GM18511 (cell line): ENCODE data around the gene VAV2.

Experiments
- ATAC-seq: cut with Tn5 transposase; IDR thresholded peaks from one replicate; pipeline ENCODE4 v1.9.1; 2021; ENCODE audit warnings: mild to moderate bottlenecking, moderate library complexity; ENCODE audit not compliant: unreplicated experiment

VAV2 gene

GRCh38 chr9:133824106-133824801, 167.9 kb downstream of the VAV2 start:
- ATAC-seq, result no peak

GRCh38 chr9:133823189-133824105, 168.7 kb downstream of the VAV2 start:
- ATAC-seq, result no peak

DNA sequence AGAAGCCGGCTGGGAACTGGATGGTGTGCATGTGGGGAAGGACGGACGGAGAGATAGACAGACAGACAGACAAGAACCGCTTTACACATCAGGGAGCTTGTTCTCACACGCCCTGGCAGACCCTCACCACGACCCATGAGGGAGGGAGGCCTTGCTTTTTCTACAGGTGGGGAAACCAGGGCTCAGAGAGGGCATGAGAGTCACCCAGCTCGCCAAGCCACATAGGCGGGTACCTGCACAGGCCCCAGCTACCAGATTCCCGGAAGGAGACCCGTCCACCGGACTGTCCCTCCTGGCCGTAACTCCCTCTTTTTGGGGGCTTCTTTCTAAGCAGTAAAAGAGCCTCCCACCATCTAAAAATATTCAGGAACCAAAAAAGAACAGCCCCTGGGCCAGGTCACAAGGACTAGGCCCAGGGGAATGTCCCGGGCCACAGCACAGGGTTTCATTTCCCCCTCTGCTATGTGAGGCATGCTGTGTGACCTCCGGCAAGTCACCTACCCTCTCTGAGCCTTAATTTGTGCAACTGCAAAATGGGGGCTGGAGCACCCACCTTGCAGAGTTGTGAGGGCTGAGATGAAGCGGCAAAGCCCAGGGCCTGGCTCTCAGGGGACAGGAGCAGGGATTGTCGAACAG, 169.6 kb downstream of the VAV2 start:
- ATAC-seq, result no peak

DNA sequence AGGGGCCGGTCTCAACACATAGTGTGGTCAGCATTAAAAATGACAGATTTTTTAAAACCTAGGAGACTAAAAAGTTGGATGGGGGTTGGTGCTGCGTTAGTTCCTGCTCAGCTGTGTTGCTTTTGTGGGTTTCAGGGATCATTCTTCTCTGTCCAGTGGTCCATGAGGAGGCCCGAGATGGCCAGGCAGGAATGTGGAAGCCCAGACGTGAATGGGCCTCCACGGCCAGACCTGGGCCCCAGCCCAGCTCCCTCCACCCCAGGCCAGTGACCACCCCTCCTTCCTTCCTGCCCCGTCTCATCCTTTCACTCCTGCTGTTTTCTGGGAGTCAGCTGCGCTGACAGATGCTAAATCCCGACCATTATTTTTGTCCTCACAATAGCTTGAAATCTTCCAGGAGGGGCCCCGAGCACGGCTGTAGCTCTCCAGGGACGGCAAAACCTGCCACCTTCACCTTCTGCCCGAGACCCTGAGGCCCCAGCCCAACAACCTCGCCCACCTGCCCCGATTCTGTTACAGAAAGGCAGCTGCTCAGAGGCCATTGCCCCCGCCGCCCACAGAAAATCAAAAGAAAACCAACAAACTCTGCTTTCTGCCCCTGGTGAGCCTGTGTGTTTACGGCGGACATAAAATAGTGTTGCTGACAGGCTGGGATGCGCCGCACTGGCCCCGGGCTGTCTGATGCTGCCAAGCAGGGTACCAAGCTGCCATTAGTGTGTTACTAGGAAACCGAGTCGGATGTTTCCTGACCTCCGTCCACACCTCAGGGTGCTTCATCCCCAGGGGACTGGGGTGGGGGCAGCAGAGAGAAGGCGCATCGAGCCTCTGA, 170.3 kb downstream of the VAV2 start:
- no peak for ATAC-seq

DNA sequence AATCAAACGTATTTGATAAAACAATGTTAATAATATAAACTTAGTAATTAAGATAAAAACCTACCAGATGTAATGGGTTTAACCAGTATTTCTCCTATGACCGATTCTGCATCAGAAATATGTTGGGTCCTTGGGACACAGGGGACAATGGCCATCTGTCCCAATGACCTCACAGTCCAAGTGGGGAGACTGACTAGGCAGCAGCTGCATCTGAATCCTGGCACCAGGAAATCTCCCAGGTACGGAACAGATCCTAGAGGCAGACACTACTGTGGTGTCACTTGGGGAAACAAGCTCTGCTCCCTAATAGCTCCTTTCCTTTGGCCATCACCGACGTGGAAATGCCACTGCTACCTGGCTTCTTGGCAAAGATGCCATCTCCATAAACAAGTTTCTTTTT, 172.2 kb downstream of the VAV2 start:
- no peak for ATAC-seq

- ATAC-seq, result no peak
These were observed 173.7 kb downstream of the VAV2 start for GRCh38 chr9:133818444-133818843.

- no peak for ATAC-seq
These were observed 176.3 kb downstream of the VAV2 start for GRCh38 chr9:133815781-133816180.

DNA sequence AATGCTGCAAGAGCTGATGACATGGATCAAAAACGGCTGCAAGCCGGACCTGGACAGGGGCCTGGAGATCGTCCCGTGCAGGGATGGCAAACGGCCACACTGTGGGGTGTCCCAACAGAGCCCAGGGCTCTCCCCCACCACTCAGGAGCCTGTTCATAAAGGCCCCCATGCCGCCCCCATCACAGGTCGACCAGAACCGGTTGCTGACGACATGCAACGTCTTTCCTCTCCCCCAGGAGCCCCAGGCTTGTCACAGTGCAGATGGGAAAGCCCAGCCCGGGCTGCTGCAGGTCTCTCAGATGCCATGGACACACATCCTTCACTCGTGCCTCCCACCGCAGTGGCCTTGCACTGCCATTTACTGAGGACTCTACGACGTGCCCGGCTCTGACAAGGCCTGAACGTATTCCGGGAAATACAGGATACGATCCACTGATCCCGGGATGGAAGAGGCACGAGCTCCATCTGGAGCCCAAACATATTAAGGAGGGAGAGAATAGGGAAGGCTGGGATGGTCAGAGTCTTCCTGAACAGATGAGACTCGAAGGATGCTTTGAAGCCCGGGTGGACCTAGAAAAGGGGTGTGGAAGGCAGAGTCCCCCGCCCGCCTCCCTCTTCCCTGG, 177.4 kb downstream of the VAV2 start:
- ATAC-seq, result no peak

GRCh38 chr9:133813749-133814585, 178.2 kb downstream of the VAV2 start:
- no peak for ATAC-seq

DNA sequence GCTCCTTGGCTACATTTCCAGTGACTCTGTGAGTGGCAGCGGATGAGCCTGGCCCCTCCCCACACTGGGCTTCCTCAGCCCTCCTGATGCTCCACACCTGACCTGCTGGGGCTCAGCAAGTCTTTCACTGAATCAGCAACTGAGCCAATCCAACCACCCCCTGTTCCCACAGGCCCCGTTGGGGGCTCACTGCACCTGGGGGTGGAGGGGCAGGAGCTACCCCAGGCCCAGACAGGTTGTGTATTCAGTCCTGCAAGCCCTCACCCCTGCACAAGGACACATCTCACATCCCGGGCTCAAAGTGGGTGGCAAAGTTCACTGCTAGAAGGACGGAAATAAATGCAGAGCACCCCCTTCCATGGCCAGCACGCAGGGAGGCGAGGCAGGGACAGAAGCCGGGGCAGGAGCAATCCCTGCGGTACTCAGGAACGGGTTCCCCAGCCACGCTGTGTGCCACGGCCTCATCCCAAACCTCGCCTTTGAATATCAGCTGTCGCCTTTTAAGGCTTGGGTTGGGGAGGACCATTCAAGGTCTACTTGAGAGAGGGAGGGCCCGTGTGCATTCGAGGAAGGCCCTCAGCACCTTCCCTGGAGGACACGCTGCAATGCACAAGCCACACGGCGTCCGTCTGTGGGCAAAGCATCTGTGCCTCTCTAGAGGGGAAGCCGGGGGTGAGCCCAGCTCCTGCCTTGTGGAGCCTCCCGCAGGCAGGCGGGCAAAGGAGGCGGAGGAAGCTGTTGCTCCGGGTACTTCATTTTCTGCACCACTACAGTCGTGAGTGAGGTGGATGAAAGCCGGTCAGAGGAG, 179.0 kb downstream of the VAV2 start:
- ATAC-seq, result no peak

DNA sequence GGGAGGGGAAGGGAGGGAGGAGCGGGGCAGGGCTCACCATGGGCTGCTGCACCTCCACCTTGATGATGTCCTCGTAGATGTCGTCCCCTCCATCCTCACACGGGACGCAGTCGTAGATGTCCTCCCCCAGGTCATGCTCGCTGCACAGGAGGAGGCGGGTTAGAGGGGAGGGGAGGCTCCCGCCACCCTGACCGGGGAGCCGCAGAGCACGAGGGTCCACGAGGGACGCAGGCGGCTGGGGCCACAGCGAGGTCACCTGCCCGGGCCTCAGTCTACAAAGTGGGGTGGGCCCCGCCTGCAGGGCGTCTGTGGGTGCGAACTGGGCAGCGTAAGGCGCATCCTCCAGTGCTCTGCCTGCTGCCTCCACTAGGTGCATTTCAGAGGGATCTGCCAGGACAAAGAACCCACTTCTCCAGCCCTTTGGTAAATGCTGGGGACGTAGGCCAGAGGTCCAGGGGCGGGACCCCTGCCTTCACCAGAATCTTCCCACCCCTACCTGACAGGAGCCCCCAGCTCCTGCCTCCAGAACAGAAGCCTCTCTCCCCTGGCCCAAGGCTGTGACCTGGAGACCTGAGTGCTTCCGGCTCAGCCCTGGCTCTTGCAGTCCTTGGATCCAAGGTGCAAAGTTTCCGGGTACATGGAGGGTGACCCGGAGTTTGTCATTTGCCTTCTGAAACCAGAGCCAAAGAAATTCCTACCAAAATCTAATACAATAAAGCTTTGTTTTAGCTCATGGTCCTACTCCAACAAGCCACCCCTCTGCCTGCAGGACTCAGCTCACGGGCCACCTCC, 179.9 kb downstream of the VAV2 start:
- no peak for ATAC-seq

DNA sequence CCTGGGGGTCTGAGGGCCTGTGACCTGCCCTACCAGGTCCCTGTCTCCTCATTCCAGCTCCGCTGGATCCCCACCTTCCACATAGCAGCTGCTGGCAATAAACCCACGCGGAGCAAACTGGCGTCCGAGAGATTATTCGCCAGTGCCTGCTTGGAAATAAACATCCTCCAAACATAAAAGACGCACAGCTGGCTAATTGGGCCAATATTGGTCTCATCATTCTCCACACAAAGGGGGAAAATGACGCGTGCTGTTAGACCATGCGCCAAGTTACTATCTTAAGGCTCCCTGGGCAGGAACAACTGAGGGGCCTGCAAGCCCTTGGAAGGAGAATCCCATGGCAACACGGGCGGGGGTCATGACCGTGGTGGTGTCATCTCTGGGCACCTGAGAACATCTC, 180.7 kb downstream of the VAV2 start:
- ATAC-seq, result no peak

DNA sequence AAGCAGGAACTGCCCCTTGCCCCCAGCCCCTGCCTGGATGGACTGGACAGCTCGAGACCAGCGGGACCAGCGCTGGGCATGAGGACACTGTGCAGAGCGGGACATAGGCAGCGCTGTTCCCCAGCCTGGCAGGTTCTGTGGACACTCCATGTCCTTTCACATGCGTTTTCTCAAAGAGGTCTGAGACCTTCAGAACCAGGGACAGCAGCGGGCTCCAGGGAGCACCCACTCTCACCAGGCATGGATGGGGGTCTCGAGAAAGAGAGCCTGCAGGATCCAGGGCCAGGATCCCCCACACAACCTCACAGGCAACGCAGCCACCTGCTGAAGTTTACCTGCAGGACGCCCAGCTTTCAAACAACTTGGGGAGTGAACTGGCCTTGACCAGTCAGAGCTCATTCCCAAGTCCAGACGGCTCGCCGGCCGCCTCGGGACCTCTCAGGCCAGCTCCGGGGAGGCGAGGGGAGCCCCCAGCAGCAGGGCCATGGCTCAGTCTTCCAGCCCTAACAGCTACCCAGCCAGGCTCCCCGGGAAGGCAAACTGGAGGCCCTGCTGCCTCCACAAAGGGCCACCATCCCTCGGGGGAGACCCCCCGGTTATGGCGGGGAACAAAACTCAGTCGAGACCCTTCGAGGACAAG, 181.4 kb downstream of the VAV2 start:
- ATAC-seq, result no peak

- ATAC-seq, result no peak
These were observed 182.8 kb downstream of the VAV2 start for GRCh38 chr9:133809335-133809734.

DNA sequence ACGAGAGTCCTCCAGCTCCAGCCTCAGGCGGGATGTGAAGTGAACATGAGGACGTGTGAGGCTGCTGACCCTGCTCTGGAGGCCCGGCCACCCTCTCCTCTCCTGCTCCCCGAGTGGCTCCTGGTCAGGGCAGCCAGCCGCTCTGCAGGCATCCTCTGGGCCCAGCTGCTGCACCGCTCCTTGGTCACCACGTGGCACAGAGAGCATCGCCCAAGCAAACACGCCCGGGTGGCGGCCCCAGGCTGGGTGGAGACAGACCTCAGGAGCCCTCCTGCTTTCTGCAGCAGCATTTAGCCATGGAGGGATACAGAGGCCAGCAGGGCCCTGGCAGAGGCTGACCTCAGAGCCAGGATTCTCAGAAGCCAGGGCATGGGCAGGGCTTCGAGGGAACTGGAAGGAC, 184.3 kb downstream of the VAV2 start:
- no peak for ATAC-seq

DNA sequence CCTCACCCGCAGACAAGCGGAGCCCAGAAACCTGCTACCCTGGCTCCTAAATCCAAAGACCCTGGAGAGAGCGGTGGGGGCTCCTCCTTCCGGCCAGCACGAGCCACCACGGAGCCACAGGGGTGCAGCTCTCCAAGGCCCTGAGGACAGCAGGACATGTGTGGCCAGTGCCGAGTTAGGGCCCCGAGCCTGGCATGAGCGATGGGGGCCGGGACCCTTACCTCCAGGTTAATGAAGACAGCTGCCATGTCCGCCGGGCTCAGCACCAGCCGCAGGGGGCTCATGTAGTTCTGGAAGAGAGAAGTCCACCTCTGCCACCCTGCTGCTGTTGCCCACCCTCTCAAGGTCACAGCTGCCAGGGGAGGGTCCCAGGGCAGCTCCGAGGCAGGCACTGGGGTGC, 185.1 kb downstream of the VAV2 start:
- no peak for ATAC-seq

GRCh38 chr9:133806623-133807010, 185.5 kb downstream of the VAV2 start:
- ATAC-seq, result no peak
